CD14-positive monocyte (primary cell): ENCODE measurements around the gene CHRNE. TPM values are rescaled to one million over a fixed set of nuclear protein-coding genes. Genes with fewer than 3 reads are reported as not detected.

ENCODE experiments used
- DNase-seq, 3 donors: peaks; one replicate each; pipeline ENCODE4 v3.0.0-alpha.2; 2011 to 2022
- H2AFZ ChIP-seq: 2 replicates; pipeline ENCODE4 v1.6.0; 2012; ENCODE audit warnings: mild to moderate bottlenecking, low read depth, low read length, inconsistent platforms; ENCODE audit not compliant: insufficient read depth, poor library complexity, severe bottlenecking
- H3K27ac ChIP-seq, 2 donors: 1 replicate in 1 of 2; 2 replicates in 1 of 2; pipeline ENCODE4 v1.5.1; 2012 to 2013; ENCODE audit warnings: low read length in 2 of 2, control low read depth in 1 of 2, inconsistent platforms in 1 of 2, low read depth in 1 of 2, mild to moderate bottlenecking in 1 of 2
- H3K27me3 ChIP-seq, 2 donors: one replicate each; pipeline versions ENCODE4 v1.6.0 to v1.6.1; 2011 to 2013; ENCODE audit warnings: low read length in 2 of 2; ENCODE audit not compliant: control insufficient read depth in 2 of 2, insufficient read depth in 2 of 2
- H3K36me3 ChIP-seq, 2 donors: replicated peaks in 1 of 2; 1 replicate in 1 of 2; 2 replicates in 1 of 2; pipeline versions ENCODE4 v1.5.1 to v1.6.1; 2012 to 2013; ENCODE audit warnings: low read length in 2 of 2, control low read depth in 1 of 2, inconsistent platforms in 1 of 2, mild to moderate bottlenecking in 1 of 2; ENCODE audit not compliant: insufficient read depth in 2 of 2, control insufficient read depth in 1 of 2
- H3K4me1 ChIP-seq, 2 donors: 1 replicate in 1 of 2; 2 replicates in 1 of 2; pipeline versions ENCODE4 v1.5.1 to v1.6.1; 2012 to 2013; ENCODE audit warnings: low read length in 2 of 2, control low read depth in 1 of 2, inconsistent platforms in 1 of 2, mild to moderate bottlenecking in 1 of 2, moderate library complexity in 1 of 2; ENCODE audit not compliant: insufficient read depth in 2 of 2, control insufficient read depth in 1 of 2
- H3K4me2 ChIP-seq: replicated peaks from 2 replicates; pipeline ENCODE3; 2012; ENCODE audit warnings: low read length, moderate library complexity, mild to moderate bottlenecking; ENCODE audit not compliant: poor library complexity, severe bottlenecking; ENCODE audit errors: extremely low read depth
- H3K4me3 ChIP-seq, 3 experiments: fragments of 200-600 bp in 1 of 3; sonication (generic) in 1 of 3; replicated peaks in 1 of 3; 1 replicate in 2 of 3; 2 replicates in 1 of 3; pipeline ENCODE4 v1.5.1; 2011 to 2013; ENCODE audit warnings: low read length in 3 of 3, mild to moderate bottlenecking in 3 of 3, control low read depth in 2 of 3, low read depth in 2 of 3, inconsistent platforms in 1 of 3, moderate library complexity in 1 of 3
- H3K79me2 ChIP-seq: 2 replicates; pipeline ENCODE4 v1.6.0; 2012; ENCODE audit warnings: mild to moderate bottlenecking, control low read depth, inconsistent platforms, low read length, moderate library complexity; ENCODE audit not compliant: insufficient read depth
- H3K9ac ChIP-seq: 2 replicates; pipeline ENCODE4 v1.6.0; 2017; ENCODE audit warnings: low read length, mild to moderate bottlenecking; ENCODE audit not compliant: insufficient read depth, poor library complexity, severe bottlenecking
- H3K9me3 ChIP-seq, 2 donors: replicated peaks in 1 of 2; 1 replicate in 1 of 2; 2 replicates in 1 of 2; pipeline versions ENCODE4 v1.5.1 to v1.6.1; 2012 to 2013; ENCODE audit warnings: low read length in 2 of 2, control low read depth in 1 of 2; ENCODE audit not compliant: control insufficient read depth in 1 of 2, insufficient read depth in 1 of 2
- H4K20me1 ChIP-seq: 2 replicates; pipeline ENCODE4 v1.6.0; 2012; ENCODE audit warnings: mild to moderate bottlenecking, low read length, control low read depth, moderate library complexity; ENCODE audit not compliant: insufficient read depth
- H3K27ac Mint-ChIP-seq, 7 donors: one replicate each; pipeline ENCODE4 v1.8.0; 2020; ENCODE audit warnings: mild to moderate bottlenecking in 7 of 7, mixed read lengths in 7 of 7, moderate library complexity in 6 of 7, inconsistent platforms in 2 of 7
- H3K27me3 Mint-ChIP-seq, 3 donors: one replicate each; pipeline ENCODE4 v1.8.0; 2021 to 2022; ENCODE audit warnings: low read depth in 3 of 3, mild to moderate bottlenecking in 3 of 3, mixed read lengths in 3 of 3, moderate library complexity in 3 of 3, inconsistent platforms in 1 of 3
- H3K36me3 Mint-ChIP-seq, 2 donors: one replicate each; pipeline ENCODE4 v1.8.0; 2020; ENCODE audit warnings: mixed read lengths in 2 of 2, inconsistent platforms in 1 of 2, mild to moderate bottlenecking in 1 of 2
- H3K4me1 Mint-ChIP-seq: one replicate; pipeline ENCODE4 v1.8.0; 2020; ENCODE audit warnings: mild to moderate bottlenecking, mixed read lengths
- H3K4me3 Mint-ChIP-seq, 2 donors: one replicate each; pipeline ENCODE4 v1.8.0; 2020; ENCODE audit warnings: mild to moderate bottlenecking in 2 of 2, mixed read lengths in 2 of 2, moderate library complexity in 1 of 2
- H3K9me3 Mint-ChIP-seq, 7 donors: one replicate each; pipeline ENCODE4 v1.8.0; 2020 to 2022; ENCODE audit warnings: mixed read lengths in 7 of 7, mild to moderate bottlenecking in 6 of 7, moderate library complexity in 6 of 7, inconsistent platforms in 2 of 7
- CTCF ChIP-seq: fragments of 200-600 bp; IDR thresholded peaks from one replicate; pipeline ENCODE4 v1.8.0; 2022; ENCODE audit warnings: antibody characterized with exemption, mild to moderate bottlenecking
- WGBS: methylation state at CpG from one replicate; pipeline ENCODE4 v1.1.5; 2013; ENCODE audit warnings: missing lambda C conversion rate; ENCODE audit not compliant: insufficient coverage; 5-methylcytosine and 5-hydroxymethylcytosine counted together
- intact Hi-C, 2 donors: fragments of 100-400 bp; cut with micrococcal nuclease; formaldehyde crosslinking; loops; one replicate each; pipeline versions ENCODE4 v1.15.0 to v1.15.1; 2023
- polyA plus RNA-seq, 3 donors: library from polyadenylated mRNA; depleted of rRNA in 1 of 3; unstranded in 2 of 3; stranded (reverse) in 1 of 3; fragments of 300-500 nt in 2 of 3; fragments of >200 nt in 1 of 3; fragmentation: Illumina TruSeq in 2 of 3; gene quantifications; 1 replicate in 2 of 3; 2 replicates in 1 of 3; pipeline ENCODE4 v1.2.3, GENCODE V29; 2012 to 2021

Gene CHRNE
- polyA plus RNA-seq, 3 donors, result 0.54 to 12.6 (median 2.1) TPM

GRCh38 chr17:4932756-4933155 lies 29.9 kb upstream of the CHRNE start:
- peaks cover 5% of the 10 kb centered on the region for H3K79me2 ChIP-seq
- no peak for TF ChIP-seq CTCF
- no peak overlapping the region for H2AFZ ChIP-seq
- intact Hi-C loops, result no loop called here
- peaks cover 11% of the 10 kb centered on the region for H4K20me1 ChIP-seq
- peaks cover 41% of the 10 kb centered on the region for H3K4me1 Mint-ChIP-seq
- H3K36me3 Mint-ChIP-seq, result peaks cover 30 to 35% of the 10 kb centered on the region in 2 donors
- H3K4me2 ChIP-seq, result no peak overlapping the region
- no peak overlapping the region for H3K27ac ChIP-seq
- peaks cover 13 to 16% of the 10 kb centered on the region in 2 donors for H3K36me3 ChIP-seq
- no peak for DNase-seq
- H3K4me3 Mint-ChIP-seq, result peak overlapping the region in 1 of 2 donors; percentile 35
- no peak overlapping the region for H3K4me3 ChIP-seq
- peaks cover 7 to 14% (median 13%) of the 10 kb centered on the region in 3 donors for H3K27me3 Mint-ChIP-seq
- no peaks in the 10 kb centered on the region for H3K27me3 ChIP-seq
- H3K9me3 Mint-ChIP-seq, result no peaks in the 10 kb centered on the region
- no peak overlapping the region for H3K9ac ChIP-seq
- H3K4me1 ChIP-seq, result peaks cover 32% of the 10 kb centered on the region in 2 donors
- no peak overlapping the region for H3K27ac Mint-ChIP-seq
- 95% methylated on average over 12 of the region's 12 CpGs for WGBS
- H3K9me3 ChIP-seq, result no peaks in the 10 kb centered on the region

- no peaks in the 10 kb centered on the region for H3K9me3 ChIP-seq
- Mint-ChIP-seq H3K4me3 (peak within 1 kb of the TSS; percentile 53 to 76), H3K4me1 (peaks cover 38% of the 10 kb centered on the region), H3K27me3 (peaks cover 4 to 14% (median 13%) of the 10 kb centered on the region in 3 donors), H3K36me3 (peaks cover 23 to 27% of the 10 kb centered on the region in 2 donors), H3K27ac (peak within 1 kb of the TSS in 3 of 7 donors; percentile 15 to 50 (median 19)), H3K9me3 (no peaks in the 10 kb centered on the region)
- H3K27me3 ChIP-seq, result no peaks in the 10 kb centered on the region
- TF ChIP-seq CTCF, result no peak
- intact Hi-C loops, result no loop called here
- peaks cover 32% of the 10 kb centered on the region in 2 donors for H3K4me1 ChIP-seq
- no peak within 1 kb of the TSS for H3K9ac ChIP-seq
- 30% methylated on average over 5 of the region's 14 CpGs for WGBS
- H4K20me1 ChIP-seq, result peaks cover 5% of the 10 kb centered on the region
- no peak within 1 kb of the TSS for H3K27ac ChIP-seq
- peak within 1 kb of the TSS; percentile 61 for H3K4me2 ChIP-seq
- DNase-seq, result peak in 2 of 3 donors; percentile 20 to 67
- peaks cover 5 to 8% of the 10 kb centered on the region in 2 donors for H3K36me3 ChIP-seq
- H2AFZ ChIP-seq, result peak within 1 kb of the TSS; percentile 50
- H3K4me3 ChIP-seq, result peak within 1 kb of the TSS in 1 of 3 experiments; percentile 23
- H3K79me2 ChIP-seq, result no peaks in the 10 kb centered on the region
These were observed 29.1 kb upstream of the CHRNE start, which contains the start of gene GP1BA for GRCh38 chr17:4931963-4932362. GP1BA (plus strand) TSS chr17:4932277; CDS start chr17:4932605, 328 bp downstream.
